Epithelial cell of proximal tubule (primary cell): ENCODE data around the gene SPAG5. TPM values are rescaled to one million over a fixed set of nuclear protein-coding genes. Genes with fewer than 3 reads are reported as not detected.

Experiments used
- DNase-seq: peaks from one replicate; pipeline ENCODE4 v3.0.0-alpha.2; 2011; ENCODE audit warnings: low read depth
- H3K4me3 ChIP-seq: 2 replicates; pipeline ENCODE4 v1.5.1; 2011; ENCODE audit warnings: low read depth, mild to moderate bottlenecking, low read length
- CTCF ChIP-seq: conservative IDR thresholded peaks from 2 replicates; pipeline ENCODE4 v1.5.1; 2012; ENCODE audit warnings: low read depth, mild to moderate bottlenecking, low read length
- total RNA-seq: library from RNA; depleted of rRNA; stranded (reverse); fragments of >200 nt; gene quantifications from 2 replicates; pipeline ENCODE4 v1.2.3, GENCODE V29; 2015

The SPAG5 gene
- total RNA-seq, 1 donor from 2014 or later = 104 TPM

GRCh38 chr17:28549236-28550132 is 49.3 kb downstream of the SPAG5 start:
- no peak for DNase-seq
- TF ChIP-seq CTCF = no peak
- no peak overlapping the region for H3K4me3 ChIP-seq

GRCh38 chr17:28548417-28549130 is 50.3 kb downstream of the SPAG5 start:
- no peak for TF ChIP-seq CTCF
- no peak overlapping the region for H3K4me3 ChIP-seq
- no peak for DNase-seq

- H3K4me3 ChIP-seq = no peak overlapping the region
- TF ChIP-seq CTCF = peak; percentile 92
- DNase-seq = no peak
Measured at GRCh38 chr17:28547623-28548416, 51.0 kb downstream of the SPAG5 start.

GRCh38 chr17:28547096-28547622 is 51.7 kb downstream of the SPAG5 start:
- no peak overlapping the region for H3K4me3 ChIP-seq
- TF ChIP-seq CTCF = no peak
- no peak for DNase-seq

- no peak for DNase-seq
- TF ChIP-seq CTCF = no peak
- H3K4me3 ChIP-seq = no peak overlapping the region
Measured at GRCh38 chr17:28545787-28546415, 52.9 kb downstream of the SPAG5 start.

- TF ChIP-seq CTCF = no peak
- no peak for DNase-seq
- no peak overlapping the region for H3K4me3 ChIP-seq
Measured at GRCh38 chr17:28545141-28545503, 53.7 kb downstream of the SPAG5 start.
